Measurements from ENCODE around the gene PDE4D. TPM values are rescaled to one million over a fixed set of nuclear protein-coding genes. Genes with fewer than 3 reads are reported as not detected.

Gene PDE4D
- total and polyA plus RNA-seq, 2 of the 4 experiments (the other 2 are of a cell fraction) = 1.4 to 7.9 TPM

DNA sequence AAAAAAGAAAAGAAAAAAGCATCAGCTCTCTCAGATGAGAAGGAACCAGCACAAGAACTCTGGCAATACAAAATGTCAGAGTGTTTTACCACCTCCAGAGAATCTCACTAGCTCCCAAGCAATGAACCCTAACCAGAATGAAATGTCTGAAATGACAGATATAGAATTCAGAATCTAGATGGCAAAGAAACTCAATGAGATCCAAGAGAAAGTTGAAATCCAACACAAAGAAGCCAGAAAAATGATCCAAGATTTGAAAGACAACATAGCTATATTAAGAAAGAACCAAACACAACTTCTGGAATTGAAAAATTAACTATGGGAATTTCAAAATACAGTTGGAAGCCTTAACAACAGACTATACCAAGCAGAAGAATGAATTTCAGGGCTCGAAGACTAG, 396.3 kb downstream of the PDE4D start:
- Histone ChIP-seq H3K9me3 (ENCODE audit: control insufficient read depth, insufficient read depth, low read length) (no peaks in the 10 kb centered on the region), H2AFZ (replicated peaks; ENCODE audit: low read length, poor library complexity) (no peak overlapping the region), H2BK5ac (ENCODE audit: low read depth, low read length, poor library complexity, severe bottlenecking) (no peak overlapping the region), H3K9ac (ENCODE audit: low read depth, low read length) (no peak overlapping the region), H2BK15ac (ENCODE audit: low read depth, low read length) (no peak overlapping the region), H2BK120ac (ENCODE audit: low read depth, low read length) (no peak overlapping the region), H3K14ac (replicated peaks; ENCODE audit: low read depth, low read length) (no peak overlapping the region), H4K20me1 (ENCODE audit: insufficient read depth, low read length) (no peaks in the 10 kb centered on the region), H3K27ac (ENCODE audit: insufficient read depth, low read length) (no peak overlapping the region), H2BK20ac (ENCODE audit: low read depth, low read length) (no peak overlapping the region), H3K23ac (ENCODE audit: low read depth, low read length) (no peak overlapping the region), H3K79me1 (ENCODE audit: low read depth in 1 of 2, low read length in 2 of 2) (no peaks in the 10 kb centered on the region), H4K5ac (ENCODE audit: low read depth, low read length) (no peak overlapping the region), H3K9me1 (ENCODE audit: insufficient read depth, low read length) (no peaks in the 10 kb centered on the region), H4K91ac (ENCODE audit: insufficient read depth, low read depth, low read length) (no peak overlapping the region), H3K4me3 (ENCODE audit: insufficient read depth, low read depth, low read length) (no peak overlapping the region), H3K4me2 (ENCODE audit: low read depth, low read length) (no peak overlapping the region), H3K27me3 (ENCODE audit: control insufficient read depth, insufficient read depth, low read length) (peaks cover 1% of the 10 kb centered on the region; the same call in 1 of the 2 replicates), H3K4ac (ENCODE audit: low read depth, low read length) (no peak overlapping the region), H3K36me3 (ENCODE audit: control insufficient read depth, insufficient read depth, low read length) (no peaks in the 10 kb centered on the region), H2AK5ac (ENCODE audit: low read depth, low read length) (no peak overlapping the region), H4K8ac (ENCODE audit: low read depth in 2 of 2, low read length in 2 of 2) (no peak overlapping the region), H2AK9ac (replicated peaks; ENCODE audit: low read depth, low read length, poor library complexity) (no peak overlapping the region), H3K56ac (ENCODE audit: extremely low read depth, insufficient read depth, low read length) (no peak overlapping the region), H3K18ac (ENCODE audit: low read depth, low read length) (no peak overlapping the region), H3K4me1 (ENCODE audit: control insufficient read depth, insufficient read depth, low read length) (no peaks in the 10 kb centered on the region)
- ATAC-seq (ENCODE audit: low read depth) (no peak), DNase-seq (no peak)
- TF ChIP-seq NFE2L2 (IDR thresholded peaks at IDR 0.05; ENCODE audit: low read depth, low read length) (no peak), RAD21 (IDR thresholded peaks at IDR 0.05; ENCODE audit: low read length) (no peak), RCOR1 (IDR thresholded peaks at IDR 0.05; ENCODE audit: insufficient replicate concordance, low read length) (no peak), SMC3 (IDR thresholded peaks at IDR 0.05; ENCODE audit: low read depth, low read length) (no peak), CEBPB (IDR thresholded peaks at IDR 0.05; ENCODE audit: low read depth, low read length) (no peak), CHD1 (IDR thresholded peaks at IDR 0.05; ENCODE audit: low read depth, low read length) (no peak), RFX5 (IDR thresholded peaks at IDR 0.05; ENCODE audit: low read depth, low read length) (no peak), FOS (IDR thresholded peaks at IDR 0.05; ENCODE audit: low read depth, low read length) (no peak), POLR2A (IDR thresholded peaks at IDR 0.05; ENCODE audit: low read depth, low read length) (no peak), BHLHE40 (IDR thresholded peaks at IDR 0.05; ENCODE audit: low read depth, low read length) (no peak)
- TF ChIP-seq, protein P1, sequence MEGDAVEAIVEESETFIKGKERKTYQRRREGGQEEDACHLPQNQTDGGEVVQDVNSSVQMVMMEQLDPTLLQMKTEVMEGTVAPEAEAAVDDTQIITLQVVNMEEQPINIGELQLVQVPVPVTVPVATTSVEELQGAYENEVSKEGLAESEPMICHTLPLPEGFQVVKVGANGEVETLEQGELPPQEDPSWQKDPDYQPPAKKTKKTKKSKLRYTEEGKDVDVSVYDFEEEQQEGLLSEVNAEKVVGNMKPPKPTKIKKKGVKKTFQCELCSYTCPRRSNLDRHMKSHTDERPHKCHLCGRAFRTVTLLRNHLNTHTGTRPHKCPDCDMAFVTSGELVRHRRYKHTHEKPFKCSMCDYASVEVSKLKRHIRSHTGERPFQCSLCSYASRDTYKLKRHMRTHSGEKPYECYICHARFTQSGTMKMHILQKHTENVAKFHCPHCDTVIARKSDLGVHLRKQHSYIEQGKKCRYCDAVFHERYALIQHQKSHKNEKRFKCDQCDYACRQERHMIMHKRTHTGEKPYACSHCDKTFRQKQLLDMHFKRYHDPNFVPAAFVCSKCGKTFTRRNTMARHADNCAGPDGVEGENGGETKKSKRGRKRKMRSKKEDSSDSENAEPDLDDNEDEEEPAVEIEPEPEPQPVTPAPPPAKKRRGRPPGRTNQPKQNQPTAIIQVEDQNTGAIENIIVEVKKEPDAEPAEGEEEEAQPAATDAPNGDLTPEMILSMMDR (conservative IDR thresholded peaks at IDR 0.05; ENCODE audit: low read depth, low read length) = no peak
- TF ChIP-seq, protein P2, sequence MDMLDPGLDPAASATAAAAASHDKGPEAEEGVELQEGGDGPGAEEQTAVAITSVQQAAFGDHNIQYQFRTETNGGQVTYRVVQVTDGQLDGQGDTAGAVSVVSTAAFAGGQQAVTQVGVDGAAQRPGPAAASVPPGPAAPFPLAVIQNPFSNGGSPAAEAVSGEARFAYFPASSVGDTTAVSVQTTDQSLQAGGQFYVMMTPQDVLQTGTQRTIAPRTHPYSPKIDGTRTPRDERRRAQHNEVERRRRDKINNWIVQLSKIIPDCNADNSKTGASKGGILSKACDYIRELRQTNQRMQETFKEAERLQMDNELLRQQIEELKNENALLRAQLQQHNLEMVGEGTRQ (IDR thresholded peaks at IDR 0.05; ENCODE audit: low read depth, low read length) = no peak
- no CpG with 5 or more reads among the region's 1 CpG for WGBS, 2 experiments (ENCODE audit: extremely low coverage in 2 of 2, insufficient read length in 1 of 2)
- no TSS peak for BruUV-seq (replicated peaks)
- CTCF ChIA-PET = interaction anchor here (0.7 kb wide), 1 partner anchor 108 kb away, joined by 3 read pairs; no protein-coding TSS in a partner anchor
- POLR2A ChIA-PET (ENCODE audit: unreplicated experiment) = no interaction called here
- dilution Hi-C loops (cut with HindIII; ENCODE audit: low sequenced_read_pairs, unreplicated experiment) = no loop called here
- intact Hi-C loops (cut with micrococcal nuclease) = loop anchor here (5.0 kb wide), 1 partner anchor 105 kb away; no protein-coding TSS in a partner anchor
- in situ Hi-C loops (cut with MboI; ENCODE audit: low sequenced_read_pairs) = no loop called here

All from IMR-90 (cell line).